Endothelial cell of coronary artery (primary cell): ENCODE results near the gene KLK2. TPM values are rescaled to one million over a fixed set of nuclear protein-coding genes. Genes with fewer than 3 reads are reported as not detected.

Experiments
- total RNA-seq: library from RNA; depleted of rRNA; stranded (reverse); fragments of >200 nt; gene quantifications from 2 replicates; pipeline ENCODE4 v1.2.3, GENCODE V29; 2014

Gene KLK2
- total RNA-seq: not detected in 2 replicates

DNA sequence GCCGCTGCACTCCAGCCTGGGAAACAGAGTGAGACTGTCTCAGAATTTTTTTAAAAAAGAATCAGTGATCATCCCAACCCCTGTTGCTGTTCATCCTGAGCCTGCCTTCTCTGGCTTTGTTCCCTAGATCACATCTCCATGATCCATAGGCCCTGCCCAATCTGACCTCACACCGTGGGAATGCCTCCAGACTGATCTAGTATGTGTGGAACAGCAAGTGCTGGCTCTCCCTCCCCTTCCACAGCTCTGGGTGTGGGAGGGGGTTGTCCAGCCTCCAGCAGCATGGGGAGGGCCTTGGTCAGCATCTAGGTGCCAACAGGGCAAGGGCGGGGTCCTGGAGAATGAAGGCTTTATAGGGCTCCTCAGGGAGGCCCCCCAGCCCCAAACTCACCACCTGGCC, at the start of gene KLK2:
Gene KLK2, plus strand, starts transcription at position 384 of the 400 bp plus-strand sequence. CDS start 35 bp downstream, outside the sequence.

DNA sequence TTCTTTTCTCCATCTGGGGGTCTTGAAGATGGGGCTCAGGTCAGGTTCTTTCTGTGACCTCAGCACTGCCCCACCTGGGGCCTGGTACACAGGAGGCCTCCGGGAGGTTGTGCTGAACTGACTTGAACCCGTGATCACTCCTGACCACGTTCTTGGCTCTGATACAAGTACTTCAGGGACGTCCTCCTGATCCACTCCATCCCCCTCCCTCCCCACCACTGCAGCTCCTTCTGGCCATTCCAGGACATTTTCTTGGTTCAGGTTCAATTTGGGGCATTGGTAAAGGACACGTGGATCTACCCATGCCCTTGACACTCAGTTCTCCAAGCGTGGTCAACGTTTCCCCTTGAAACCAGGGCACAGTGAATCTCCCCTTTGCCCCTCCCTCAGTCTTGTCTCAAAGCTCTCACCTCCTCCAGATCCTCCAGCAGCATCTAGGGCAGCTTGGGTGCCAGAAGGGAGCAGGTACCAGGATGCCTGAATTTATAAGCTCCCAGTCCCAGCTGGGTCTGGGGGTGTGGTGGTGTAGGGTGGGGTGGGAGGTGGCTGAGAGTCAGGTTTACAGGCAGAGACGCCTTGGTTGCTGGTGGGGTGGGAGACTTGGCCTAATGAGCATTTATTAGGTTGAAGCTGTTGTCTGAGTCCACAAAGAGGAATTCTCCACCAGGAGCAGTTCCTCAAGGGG, 40.0 kb upstream of the KLK2 start, which contains the start of gene KLK15:
Gene KLK15, minus strand, starts transcription at position 458 of the 685 bp plus-strand sequence. CDS start 2,082 bp downstream, outside the sequence.

DNA sequence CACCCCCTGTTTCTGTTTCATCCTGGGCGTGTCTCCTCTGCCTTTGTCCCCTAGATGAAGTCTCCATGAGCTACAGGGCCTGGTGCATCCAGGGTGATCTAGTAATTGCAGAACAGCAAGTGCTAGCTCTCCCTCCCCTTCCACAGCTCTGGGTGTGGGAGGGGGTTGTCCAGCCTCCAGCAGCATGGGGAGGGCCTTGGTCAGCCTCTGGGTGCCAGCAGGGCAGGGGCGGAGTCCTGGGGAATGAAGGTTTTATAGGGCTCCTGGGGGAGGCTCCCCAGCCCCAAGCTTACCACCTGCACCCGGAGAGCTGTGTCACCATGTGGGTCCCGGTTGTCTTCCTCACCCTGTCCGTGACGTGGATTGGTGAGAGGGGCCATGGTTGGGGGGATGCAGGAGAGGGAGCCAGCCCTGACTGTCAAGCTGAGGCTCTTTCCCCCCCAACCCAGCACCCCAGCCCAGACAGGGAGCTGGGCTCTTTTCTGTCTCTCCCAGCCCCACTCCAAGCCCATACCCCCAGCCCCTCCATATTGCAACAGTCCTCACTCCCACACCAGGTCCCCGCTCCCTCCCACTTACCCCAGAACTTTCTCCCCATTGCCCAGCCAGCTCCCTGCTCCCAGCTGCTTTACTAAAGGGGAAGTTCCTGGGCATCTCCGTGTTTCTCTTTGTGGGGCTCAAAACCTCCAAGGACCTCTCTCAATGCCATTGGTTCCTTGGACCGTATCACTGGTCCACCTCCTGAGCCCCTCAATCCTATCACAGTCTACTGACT, 18.4 kb upstream of the KLK2 start, which contains the start of gene KLK3:
Gene KLK3, plus strand, starts transcription at position 280 of the 775 bp plus-strand sequence. Its CDS starts 41 bp downstream, at position 321.

DNA sequence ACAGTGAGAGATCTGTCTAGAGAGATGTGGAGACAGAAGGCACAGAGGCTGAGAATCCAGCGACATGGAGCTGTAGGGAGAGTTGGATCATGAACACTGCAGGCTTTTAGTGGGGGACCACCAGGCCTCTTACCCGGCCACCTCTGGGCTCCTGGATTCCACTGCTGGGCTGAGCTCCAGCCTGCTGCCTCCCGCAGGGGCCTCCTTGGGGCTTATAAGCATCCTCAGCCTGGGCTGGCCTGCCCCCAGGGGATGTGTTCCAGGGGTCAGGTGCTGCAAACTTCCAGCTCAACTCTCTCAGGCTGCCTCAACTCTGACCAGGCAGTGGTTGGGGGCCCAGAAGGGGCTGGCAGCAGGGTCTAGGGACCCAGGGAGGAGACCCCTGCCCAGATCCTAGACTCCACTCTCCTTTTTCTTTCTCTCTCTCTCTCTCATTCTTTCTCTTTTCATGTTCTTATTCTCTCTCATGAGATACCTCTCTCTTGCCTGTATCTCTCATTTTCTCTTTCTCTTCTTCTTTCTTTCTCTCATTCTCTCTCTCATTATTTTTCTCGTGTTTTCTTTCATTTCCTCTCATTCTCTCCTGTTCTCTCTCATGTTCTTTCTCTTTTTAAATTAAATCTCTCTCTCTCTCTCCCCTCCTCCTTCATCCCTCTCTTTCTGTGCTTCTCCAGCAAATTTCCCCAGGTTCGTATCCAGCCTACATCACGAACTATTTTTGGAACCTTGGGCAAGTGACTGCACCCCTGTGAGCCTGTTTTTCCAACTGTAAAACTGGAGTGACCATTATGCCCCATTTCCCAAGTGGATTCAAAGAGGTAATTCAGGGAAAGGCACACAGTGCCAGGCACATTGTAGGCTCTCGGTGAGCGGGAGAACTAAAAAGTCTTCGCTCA, 38.2 kb downstream of the KLK2 start, which contains the start of gene KLK4:
Gene KLK4, minus strand, starts transcription at position 190 of the 896 bp plus-strand sequence. CDS start 657 bp downstream, outside the sequence.

Other genes starting within 250 kb of the KLK2 start
- gene SYT3, start 233.6 kb upstream of the KLK2 start, total RNA-seq: 0.18 and 0.38 TPM in 2 replicates
- gene C19orf81, start 224.0 kb upstream of the KLK2 start, total RNA-seq: 0.56 and 1.2 TPM in 2 replicates
- 1.0 and 1.9 TPM in 2 replicates for gene SHANK1, start 153.6 kb upstream of the KLK2 start, total RNA-seq
- 17.5 and 22.1 TPM in 2 replicates for gene CLEC11A, start 150.1 kb upstream of the KLK2 start, total RNA-seq
- not detected in 2 replicates for gene GPR32, start 103.0 kb upstream of the KLK2 start, total RNA-seq
- gene ACP4, start 83.0 kb upstream of the KLK2 start, total RNA-seq: not detected in 2 replicates
- gene KLK1, start 49.7 kb upstream of the KLK2 start, total RNA-seq: not detected in 2 replicates
- 0.09 TPM in 1 of 2 replicates, not detected in the other for gene KLK15, start 39.9 kb upstream of the KLK2 start, total RNA-seq
- not detected in 2 replicates for gene KLK3, start 18.5 kb upstream of the KLK2 start, total RNA-seq
- gene KLK4, start 38.0 kb downstream of the KLK2 start, total RNA-seq: not detected in 2 replicates
- gene KLK5, start 79.6 kb downstream of the KLK2 start, total RNA-seq: not detected in 2 replicates
- gene KLK6, start 96.2 kb downstream of the KLK2 start, total RNA-seq: 0.09 TPM in 1 of 2 replicates, not detected in the other
- not detected in 2 replicates for gene KLK7, start 110.5 kb downstream of the KLK2 start, total RNA-seq
- not detected in 2 replicates for gene KLK8, start 128.2 kb downstream of the KLK2 start, total RNA-seq
- under 0.01 TPM in 1 of 2 replicates, not detected in the other for gene KLK10, start 146.3 kb downstream of the KLK2 start, total RNA-seq
- gene KLK11, start 153.2 kb downstream of the KLK2 start, total RNA-seq: not detected in 2 replicates
- not detected in 2 replicates for gene KLK12, start 161.6 kb downstream of the KLK2 start, total RNA-seq
- not detected in 2 replicates for gene KLK13, start 191.7 kb downstream of the KLK2 start, total RNA-seq
- gene KLK14, start 209.4 kb downstream of the KLK2 start, total RNA-seq: 0.19 TPM in 1 of 2 replicates, not detected in the other
- 5.8 and 7.3 TPM in 2 replicates for gene CTU1, start 235.0 kb downstream of the KLK2 start, total RNA-seq